ENCODE data around the gene DCP2. TPM values are rescaled to one million over a fixed set of nuclear protein-coding genes. Genes with fewer than 3 reads are reported as not detected.

DCP2 gene
- total RNA-seq, 1 experiment from 2014 or later: 186 TPM

DNA sequence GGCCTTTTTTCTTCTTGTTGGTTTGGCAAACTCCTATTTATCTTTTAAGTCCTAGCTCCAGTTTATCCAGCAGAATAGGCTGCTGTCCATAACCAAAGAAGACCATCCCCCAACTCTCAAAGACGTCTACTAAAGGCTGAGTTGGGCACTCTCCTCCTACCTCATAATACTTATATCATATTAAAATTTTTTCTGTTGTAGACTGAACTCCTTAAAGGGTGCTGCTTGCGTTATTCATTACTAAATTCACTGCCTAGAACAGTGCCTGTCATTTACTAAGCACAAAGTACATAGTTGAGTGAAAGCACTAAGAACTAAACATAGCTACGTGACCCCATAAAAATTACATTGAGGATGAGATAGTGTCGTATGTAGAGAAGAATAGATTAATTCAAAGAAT lies 21.7 kb downstream of the DCP2 start:
- H3K27me3 Mint-ChIP-seq (ENCODE audit: low read depth): no peaks in the 10 kb centered on the region
- H3K27ac Mint-ChIP-seq: no peak overlapping the region
- POLR2A ChIA-PET: no interaction called here
- no peaks in the 10 kb centered on the region for H3K9me3 Mint-ChIP-seq
- peaks cover 15% of the 10 kb centered on the region for H3K4me1 Mint-ChIP-seq
- DNase-seq (ENCODE audit: low spot score): no peak
- TF ChIP-seq FOXJ3 (CRISPR knock-in tag; IDR thresholded peaks at IDR 0.05; ENCODE audit: borderline replicate concordance) (no peak), SMAD3 (CRISPR knock-in tag; IDR thresholded peaks at IDR 0.05; ENCODE audit: borderline replicate concordance) (no peak), FOXP1 (CRISPR knock-in tag; IDR thresholded peaks at IDR 0.05; ENCODE audit: borderline replicate concordance) (no peak)
- TF ChIP-seq, protein P1, sequence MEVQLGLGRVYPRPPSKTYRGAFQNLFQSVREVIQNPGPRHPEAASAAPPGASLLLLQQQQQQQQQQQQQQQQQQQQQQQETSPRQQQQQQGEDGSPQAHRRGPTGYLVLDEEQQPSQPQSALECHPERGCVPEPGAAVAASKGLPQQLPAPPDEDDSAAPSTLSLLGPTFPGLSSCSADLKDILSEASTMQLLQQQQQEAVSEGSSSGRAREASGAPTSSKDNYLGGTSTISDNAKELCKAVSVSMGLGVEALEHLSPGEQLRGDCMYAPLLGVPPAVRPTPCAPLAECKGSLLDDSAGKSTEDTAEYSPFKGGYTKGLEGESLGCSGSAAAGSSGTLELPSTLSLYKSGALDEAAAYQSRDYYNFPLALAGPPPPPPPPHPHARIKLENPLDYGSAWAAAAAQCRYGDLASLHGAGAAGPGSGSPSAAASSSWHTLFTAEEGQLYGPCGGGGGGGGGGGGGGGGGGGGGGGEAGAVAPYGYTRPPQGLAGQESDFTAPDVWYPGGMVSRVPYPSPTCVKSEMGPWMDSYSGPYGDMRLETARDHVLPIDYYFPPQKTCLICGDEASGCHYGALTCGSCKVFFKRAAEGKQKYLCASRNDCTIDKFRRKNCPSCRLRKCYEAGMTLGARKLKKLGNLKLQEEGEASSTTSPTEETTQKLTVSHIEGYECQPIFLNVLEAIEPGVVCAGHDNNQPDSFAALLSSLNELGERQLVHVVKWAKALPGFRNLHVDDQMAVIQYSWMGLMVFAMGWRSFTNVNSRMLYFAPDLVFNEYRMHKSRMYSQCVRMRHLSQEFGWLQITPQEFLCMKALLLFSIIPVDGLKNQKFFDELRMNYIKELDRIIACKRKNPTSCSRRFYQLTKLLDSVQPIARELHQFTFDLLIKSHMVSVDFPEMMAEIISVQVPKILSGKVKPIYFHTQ (CRISPR knock-in tag; IDR thresholded peaks at IDR 0.05): no peak
- no peak for ATAC-seq
- CTCF ChIA-PET: interaction anchor here (1.0 kb wide), 1 partner anchor 608 kb away, joined by 3 read pairs; no protein-coding TSS in a partner anchor
- peaks cover 44% of the 10 kb centered on the region for H3K36me3 Mint-ChIP-seq
- H3K4me3 Mint-ChIP-seq: no peak overlapping the region

DNA sequence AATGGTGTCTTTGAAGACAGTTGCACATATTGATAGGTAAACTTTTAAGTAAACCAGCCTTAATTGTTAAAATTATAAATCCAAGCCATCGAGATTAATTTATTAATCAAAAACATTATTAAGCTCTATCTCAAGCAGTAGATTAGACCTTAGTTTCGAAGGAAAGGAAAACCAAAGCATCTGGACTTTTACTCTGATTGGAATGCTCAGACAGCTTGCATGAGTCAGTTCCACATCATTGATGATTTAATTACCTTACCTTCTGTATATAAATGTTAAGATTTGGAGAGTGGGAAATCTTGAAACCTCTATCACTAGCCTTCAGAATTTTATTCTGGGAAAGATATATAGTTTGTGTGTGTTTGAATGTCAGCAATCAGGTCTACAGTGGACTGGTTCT lies 23.9 kb downstream of the DCP2 start:
- peaks cover 57% of the 10 kb centered on the region for H3K36me3 Mint-ChIP-seq
- CTCF ChIA-PET: no interaction called here
- no peak overlapping the region for H3K4me3 Mint-ChIP-seq
- no peak overlapping the region for H3K27ac Mint-ChIP-seq
- POLR2A ChIA-PET: interaction anchor here (0.6 kb wide), 1 partner anchor 9 kb away, joined by 3 read pairs; no protein-coding TSS in a partner anchor
- DNase-seq (ENCODE audit: low spot score) (no peak), ATAC-seq (no peak)
- H3K9me3 Mint-ChIP-seq: no peaks in the 10 kb centered on the region
- TF ChIP-seq, protein P2, sequence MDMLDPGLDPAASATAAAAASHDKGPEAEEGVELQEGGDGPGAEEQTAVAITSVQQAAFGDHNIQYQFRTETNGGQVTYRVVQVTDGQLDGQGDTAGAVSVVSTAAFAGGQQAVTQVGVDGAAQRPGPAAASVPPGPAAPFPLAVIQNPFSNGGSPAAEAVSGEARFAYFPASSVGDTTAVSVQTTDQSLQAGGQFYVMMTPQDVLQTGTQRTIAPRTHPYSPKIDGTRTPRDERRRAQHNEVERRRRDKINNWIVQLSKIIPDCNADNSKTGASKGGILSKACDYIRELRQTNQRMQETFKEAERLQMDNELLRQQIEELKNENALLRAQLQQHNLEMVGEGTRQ (CRISPR knock-in tag; IDR thresholded peaks at IDR 0.05): no peak
- TF ChIP-seq, protein P3, sequence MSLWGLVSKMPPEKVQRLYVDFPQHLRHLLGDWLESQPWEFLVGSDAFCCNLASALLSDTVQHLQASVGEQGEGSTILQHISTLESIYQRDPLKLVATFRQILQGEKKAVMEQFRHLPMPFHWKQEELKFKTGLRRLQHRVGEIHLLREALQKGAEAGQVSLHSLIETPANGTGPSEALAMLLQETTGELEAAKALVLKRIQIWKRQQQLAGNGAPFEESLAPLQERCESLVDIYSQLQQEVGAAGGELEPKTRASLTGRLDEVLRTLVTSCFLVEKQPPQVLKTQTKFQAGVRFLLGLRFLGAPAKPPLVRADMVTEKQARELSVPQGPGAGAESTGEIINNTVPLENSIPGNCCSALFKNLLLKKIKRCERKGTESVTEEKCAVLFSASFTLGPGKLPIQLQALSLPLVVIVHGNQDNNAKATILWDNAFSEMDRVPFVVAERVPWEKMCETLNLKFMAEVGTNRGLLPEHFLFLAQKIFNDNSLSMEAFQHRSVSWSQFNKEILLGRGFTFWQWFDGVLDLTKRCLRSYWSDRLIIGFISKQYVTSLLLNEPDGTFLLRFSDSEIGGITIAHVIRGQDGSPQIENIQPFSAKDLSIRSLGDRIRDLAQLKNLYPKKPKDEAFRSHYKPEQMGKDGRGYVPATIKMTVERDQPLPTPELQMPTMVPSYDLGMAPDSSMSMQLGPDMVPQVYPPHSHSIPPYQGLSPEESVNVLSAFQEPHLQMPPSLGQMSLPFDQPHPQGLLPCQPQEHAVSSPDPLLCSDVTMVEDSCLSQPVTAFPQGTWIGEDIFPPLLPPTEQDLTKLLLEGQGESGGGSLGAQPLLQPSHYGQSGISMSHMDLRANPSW (CRISPR knock-in tag; conservative IDR thresholded peaks at IDR 0.05; ENCODE audit: low read depth): no peak
- peaks cover 15% of the 10 kb centered on the region for H3K4me1 Mint-ChIP-seq
- H3K27me3 Mint-ChIP-seq (ENCODE audit: low read depth): no peaks in the 10 kb centered on the region

DNA sequence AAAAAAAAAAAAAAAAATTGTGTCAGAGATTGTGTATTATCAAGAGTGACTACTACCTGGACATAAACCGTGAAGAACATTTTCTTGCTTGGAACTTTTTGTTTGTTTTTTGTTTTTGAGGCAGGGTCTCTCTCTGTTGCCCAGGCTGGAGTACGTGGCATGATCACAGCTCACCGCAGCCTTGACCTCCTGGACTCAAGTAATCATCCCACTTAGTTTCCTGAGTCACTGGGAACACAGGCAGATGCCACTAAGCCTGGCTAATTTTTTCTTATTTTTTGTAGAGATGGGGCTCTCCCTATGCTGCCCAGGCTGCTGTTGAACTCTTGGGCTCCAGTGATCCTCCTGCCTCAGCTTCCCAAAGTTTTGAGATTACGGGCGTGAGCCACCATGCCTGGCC lies 25.8 kb downstream of the DCP2 start:
- ChIA-PET POLR2A (no interaction called here), CTCF (no interaction called here)
- ATAC-seq (no peak), DNase-seq (ENCODE audit: low spot score) (no peak)
- Mint-ChIP-seq H3K4me3 (no peak overlapping the region), H3K27me3 (ENCODE audit: low read depth) (no peaks in the 10 kb centered on the region), H3K36me3 (peaks cover 58% of the 10 kb centered on the region), H3K4me1 (peaks cover 11% of the 10 kb centered on the region), H3K27ac (no peak overlapping the region), H3K9me3 (no peaks in the 10 kb centered on the region)
- TF ChIP-seq NR1H2 (CRISPR knock-in tag; IDR thresholded peaks at IDR 0.05): no peak
- TF ChIP-seq JUN (CRISPR knock-in tag; IDR thresholded peaks at IDR 0.05): no peak
- no peak for TF ChIP-seq ZNF232 (CRISPR knock-in tag; IDR thresholded peaks at IDR 0.05)
- TF ChIP-seq ZNF263 (CRISPR knock-in tag; IDR thresholded peaks at IDR 0.05; ENCODE audit: low read depth): no peak
- no peak for TF ChIP-seq CREB1 (CRISPR knock-in tag; IDR thresholded peaks at IDR 0.05)
- no peak for TF ChIP-seq HMGA2 (CRISPR knock-in tag; IDR thresholded peaks at IDR 0.05)
- no peak for TF ChIP-seq ZBTB21 (CRISPR knock-in tag; IDR thresholded peaks at IDR 0.05; ENCODE audit: borderline replicate concordance)
- TF ChIP-seq, protein P2 (CRISPR knock-in tag; IDR thresholded peaks at IDR 0.05): no peak
- TF ChIP-seq, protein P4, sequence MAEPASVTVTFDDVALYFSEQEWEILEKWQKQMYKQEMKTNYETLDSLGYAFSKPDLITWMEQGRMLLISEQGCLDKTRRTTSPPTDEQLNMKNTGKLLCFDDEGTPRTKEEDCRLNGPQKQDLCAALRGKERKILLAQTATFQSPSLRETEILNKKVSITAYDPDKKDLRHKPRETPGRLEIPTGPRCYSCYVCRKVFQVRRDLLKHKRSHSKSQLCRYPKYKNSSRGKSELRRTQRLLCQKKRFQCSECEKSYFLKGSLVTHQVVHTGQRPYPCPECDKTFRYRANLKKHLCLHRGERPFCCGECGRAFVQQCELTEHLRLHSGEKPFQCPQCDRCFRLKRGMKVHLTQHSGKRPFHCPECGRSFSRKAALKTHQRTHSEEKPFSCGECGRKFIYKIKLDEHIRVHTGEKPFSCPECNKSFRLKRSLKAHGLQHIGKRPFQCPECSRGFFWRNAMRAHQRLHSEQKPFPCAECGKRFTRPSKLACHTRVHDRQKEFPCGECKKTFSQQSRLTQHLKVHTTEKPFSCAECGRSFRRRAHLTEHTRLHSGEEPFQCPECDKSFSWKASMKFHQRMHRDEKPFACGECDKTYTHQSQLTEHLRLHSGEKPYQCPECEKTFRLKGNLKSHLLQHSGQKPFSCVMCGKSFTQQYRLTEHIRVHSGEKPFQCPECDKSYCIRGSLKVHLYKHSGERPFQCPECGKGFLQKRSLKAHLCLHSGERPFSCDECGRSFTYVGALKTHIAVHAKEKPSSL (CRISPR knock-in tag; conservative IDR thresholded peaks at IDR 0.05): no peak
- TF ChIP-seq, protein P5, sequence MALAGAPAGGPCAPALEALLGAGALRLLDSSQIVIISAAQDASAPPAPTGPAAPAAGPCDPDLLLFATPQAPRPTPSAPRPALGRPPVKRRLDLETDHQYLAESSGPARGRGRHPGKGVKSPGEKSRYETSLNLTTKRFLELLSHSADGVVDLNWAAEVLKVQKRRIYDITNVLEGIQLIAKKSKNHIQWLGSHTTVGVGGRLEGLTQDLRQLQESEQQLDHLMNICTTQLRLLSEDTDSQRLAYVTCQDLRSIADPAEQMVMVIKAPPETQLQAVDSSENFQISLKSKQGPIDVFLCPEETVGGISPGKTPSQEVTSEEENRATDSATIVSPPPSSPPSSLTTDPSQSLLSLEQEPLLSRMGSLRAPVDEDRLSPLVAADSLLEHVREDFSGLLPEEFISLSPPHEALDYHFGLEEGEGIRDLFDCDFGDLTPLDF (CRISPR knock-in tag; IDR thresholded peaks at IDR 0.05): no peak
- TF ChIP-seq, protein P6, sequence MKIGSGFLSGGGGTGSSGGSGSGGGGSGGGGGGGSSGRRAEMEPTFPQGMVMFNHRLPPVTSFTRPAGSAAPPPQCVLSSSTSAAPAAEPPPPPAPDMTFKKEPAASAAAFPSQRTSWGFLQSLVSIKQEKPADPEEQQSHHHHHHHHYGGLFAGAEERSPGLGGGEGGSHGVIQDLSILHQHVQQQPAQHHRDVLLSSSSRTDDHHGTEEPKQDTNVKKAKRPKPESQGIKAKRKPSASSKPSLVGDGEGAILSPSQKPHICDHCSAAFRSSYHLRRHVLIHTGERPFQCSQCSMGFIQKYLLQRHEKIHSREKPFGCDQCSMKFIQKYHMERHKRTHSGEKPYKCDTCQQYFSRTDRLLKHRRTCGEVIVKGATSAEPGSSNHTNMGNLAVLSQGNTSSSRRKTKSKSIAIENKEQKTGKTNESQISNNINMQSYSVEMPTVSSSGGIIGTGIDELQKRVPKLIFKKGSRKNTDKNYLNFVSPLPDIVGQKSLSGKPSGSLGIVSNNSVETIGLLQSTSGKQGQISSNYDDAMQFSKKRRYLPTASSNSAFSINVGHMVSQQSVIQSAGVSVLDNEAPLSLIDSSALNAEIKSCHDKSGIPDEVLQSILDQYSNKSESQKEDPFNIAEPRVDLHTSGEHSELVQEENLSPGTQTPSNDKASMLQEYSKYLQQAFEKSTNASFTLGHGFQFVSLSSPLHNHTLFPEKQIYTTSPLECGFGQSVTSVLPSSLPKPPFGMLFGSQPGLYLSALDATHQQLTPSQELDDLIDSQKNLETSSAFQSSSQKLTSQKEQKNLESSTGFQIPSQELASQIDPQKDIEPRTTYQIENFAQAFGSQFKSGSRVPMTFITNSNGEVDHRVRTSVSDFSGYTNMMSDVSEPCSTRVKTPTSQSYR (CRISPR knock-in tag; IDR thresholded peaks at IDR 0.05): no peak
- no peak for TF ChIP-seq ZNF396 (CRISPR knock-in tag; IDR thresholded peaks at IDR 0.05; ENCODE audit: borderline replicate concordance)
- no peak for TF ChIP-seq ESRRA (CRISPR knock-in tag; IDR thresholded peaks at IDR 0.05; ENCODE audit: borderline replicate concordance)

Data from WTC11 (cell line).